Activated T-cell treated with anti-CD3 and anti-CD28 coated beads for 48 hours (primary cell): ENCODE measurements around the gene TMEM168.
"Not testable (repeated sequence)": the region's sequence is repeated elsewhere in the genome, so short reads cannot be mapped to it uniquely, and the experiment has no call there.

ENCODE experiments used
- DNase-seq: peaks from one replicate; pipeline ENCODE4 v3.0.0-alpha.2; 2020; ENCODE audit warnings: low read depth

TMEM168 gene

GRCh38 chr7:112781558-112781957 lies 8.6 kb downstream of the TMEM168 start:
- no peak for DNase-seq

DNA sequence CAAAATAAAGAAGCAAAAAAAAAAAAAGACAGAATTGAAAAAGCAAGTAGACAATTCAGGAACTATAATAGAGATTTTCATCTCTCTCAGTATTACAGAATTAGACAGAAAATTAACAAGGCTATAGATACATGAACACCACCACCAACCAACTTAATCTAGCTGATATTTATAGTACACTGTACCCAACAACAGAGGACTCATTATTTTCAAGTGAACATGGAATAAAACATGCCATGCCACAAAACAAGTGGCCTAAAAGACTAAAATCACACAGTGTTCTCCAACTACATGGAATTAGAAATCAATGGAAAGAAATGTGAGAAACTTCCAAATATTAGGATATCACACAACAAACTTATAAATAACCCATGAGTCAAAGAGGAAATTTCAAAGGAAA lies 9.1 kb downstream of the TMEM168 start:
- no peak for DNase-seq

DNA sequence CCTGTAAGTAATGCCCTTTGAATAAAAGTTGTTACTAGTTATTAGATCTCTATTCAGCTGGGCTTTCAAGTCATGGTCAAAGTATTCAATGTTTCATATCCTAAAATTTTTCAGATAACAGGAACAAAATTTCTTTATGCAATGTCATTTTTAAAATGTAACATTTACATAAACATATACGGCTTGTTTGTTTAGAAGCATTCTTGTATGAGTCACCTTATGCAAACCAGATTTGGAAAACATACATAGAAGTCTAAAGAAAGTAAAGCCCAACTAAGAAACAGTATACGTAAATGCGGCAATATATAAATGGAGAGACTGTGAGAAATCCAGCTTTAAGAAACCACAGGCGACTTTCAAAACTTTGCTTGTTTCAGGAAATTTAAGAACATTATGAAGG lies 10.5 kb downstream of the TMEM168 start:
- no peak for DNase-seq

DNA sequence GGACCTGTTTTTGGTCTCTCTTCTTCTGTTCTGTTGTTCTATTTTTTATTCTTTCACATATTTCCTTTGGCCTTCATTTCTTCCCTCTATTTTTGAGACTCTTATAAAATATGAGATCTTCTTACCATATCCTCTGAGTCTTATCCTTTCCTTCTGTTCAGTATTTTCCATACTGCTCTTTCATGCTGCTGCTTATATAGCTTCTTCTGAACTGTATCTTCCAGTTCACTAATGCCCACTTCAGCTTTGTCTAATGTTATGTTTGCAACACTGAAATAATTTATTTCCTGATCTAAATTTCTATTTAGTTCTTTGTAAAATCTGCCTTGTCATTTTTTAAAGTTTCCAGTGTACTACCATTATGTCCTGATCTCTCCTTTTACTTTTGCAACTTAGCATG lies 12.8 kb downstream of the TMEM168 start:
- DNase-seq: no peak

DNA sequence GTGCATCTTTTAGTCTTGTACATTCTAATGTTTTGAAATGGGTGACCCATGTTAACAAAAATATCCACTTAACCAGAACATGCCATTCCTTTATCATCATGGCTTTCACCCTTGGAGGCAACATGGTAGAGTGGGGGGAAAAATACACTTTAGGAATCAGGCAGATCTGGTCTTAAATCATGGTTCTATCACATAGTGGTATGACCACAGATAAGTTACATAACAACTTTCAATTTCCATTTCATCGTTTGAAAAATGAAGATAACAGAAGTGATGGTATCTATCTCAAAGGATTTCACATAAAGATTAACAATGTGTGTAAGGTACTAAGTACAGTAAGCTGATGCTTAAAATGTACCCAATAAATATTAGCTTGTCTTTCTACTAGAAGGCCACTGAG lies 19.0 kb downstream of the TMEM168 start:
- DNase-seq: no peak

- no peak for DNase-seq
These were observed 20.1 kb downstream of the TMEM168 start for GRCh38 chr7:112770051-112770450.

DNA sequence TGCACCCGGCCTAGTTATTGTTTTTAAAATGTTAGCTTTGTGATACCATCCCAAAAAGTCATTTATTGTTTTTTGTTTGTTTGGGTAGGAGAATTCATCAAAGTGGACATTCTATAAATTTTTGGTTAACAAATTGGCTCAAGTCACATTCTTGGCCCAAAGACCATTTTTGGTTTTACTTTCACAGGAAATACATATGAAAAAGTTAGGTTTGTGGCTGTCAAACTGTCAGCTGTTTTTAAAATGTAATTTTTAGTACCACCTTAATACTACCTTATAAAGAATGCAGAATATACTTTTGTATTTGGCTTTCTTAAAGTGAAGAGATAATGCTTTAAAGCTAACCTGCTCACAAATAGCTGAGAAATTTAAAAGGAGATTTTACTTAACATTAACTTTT lies 25.1 kb downstream of the TMEM168 start:
- no peak for DNase-seq

- DNase-seq: no peak
These were observed 26.2 kb downstream of the TMEM168 start for GRCh38 chr7:112763996-112764395.

DNA sequence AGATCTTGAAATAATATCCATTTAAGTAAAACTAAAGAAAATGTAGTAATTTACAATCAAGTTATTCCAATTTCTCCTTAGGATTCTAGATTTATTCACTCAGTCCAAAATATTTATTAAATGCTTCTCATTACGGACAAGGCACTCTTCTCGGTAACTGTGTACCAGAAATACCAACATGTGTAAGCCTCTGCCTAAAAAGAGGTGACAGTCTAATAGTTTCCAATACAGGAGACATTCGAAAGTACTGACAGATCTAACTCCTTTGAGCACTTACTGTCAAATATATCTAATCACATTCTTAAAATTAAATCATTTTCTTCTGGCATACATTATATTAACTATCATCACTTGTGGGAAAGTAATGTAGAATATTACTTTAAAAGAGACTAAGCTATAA lies 26.9 kb downstream of the TMEM168 start:
- DNase-seq: no peak

DNA sequence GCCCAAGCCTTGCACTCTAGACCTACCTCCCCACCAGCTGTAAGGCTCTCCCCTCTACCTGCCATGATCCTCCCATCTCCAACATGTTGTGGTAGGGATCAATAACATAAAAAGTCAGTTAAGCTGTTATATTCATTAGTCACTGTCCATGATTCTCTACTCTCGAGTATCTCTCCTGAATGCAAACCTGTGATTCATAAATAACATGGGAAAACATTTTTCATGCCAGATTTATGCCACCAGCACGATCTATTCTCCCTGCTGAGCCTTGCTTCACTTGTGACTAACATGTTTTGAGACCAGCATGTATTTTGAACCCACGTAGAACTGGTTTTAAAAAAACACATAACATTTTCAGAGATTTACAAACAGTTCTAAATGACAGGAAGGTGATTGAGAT lies 30.3 kb downstream of the TMEM168 start:
- DNase-seq: no peak

- no peak for DNase-seq
These were observed 32.9 kb downstream of the TMEM168 start for GRCh38 chr7:112757337-112757736.

GRCh38 chr7:112753298-112753697 lies 36.9 kb downstream of the TMEM168 start:
- DNase-seq: no peak

DNA sequence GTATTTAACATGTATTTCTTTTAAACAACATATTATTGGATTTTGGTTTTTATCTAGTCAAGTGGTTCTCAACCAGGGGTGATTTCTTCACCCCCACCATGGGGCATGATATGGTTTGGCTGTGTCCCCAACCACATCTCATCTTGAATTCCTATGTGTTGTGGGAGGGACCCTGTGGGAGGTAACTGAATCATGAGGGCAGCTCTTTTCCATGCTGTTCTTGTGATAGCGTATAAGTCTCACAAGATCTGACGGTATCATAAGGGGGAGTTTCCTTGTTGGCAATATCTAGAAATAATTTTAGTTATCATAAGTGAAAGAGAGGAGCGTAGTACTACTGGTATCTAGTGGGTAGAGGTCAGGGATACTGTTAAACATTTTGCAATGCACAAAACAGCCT lies 37.6 kb downstream of the TMEM168 start:
- no peak for DNase-seq

GRCh38 chr7:112749775-112750174 lies 40.4 kb downstream of the TMEM168 start:
- no peak for DNase-seq

- DNase-seq: no peak
These were observed 41.8 kb downstream of the TMEM168 start for GRCh38 chr7:112748381-112748780.

- DNase-seq: no peak
These were observed 44.6 kb downstream of the TMEM168 start for GRCh38 chr7:112745635-112746034.

- DNase-seq: no peak
These were observed 45.4 kb downstream of the TMEM168 start for GRCh38 chr7:112744818-112745217.

GRCh38 chr7:112743811-112744210 lies 46.4 kb downstream of the TMEM168 start:
- no peak for DNase-seq

DNA sequence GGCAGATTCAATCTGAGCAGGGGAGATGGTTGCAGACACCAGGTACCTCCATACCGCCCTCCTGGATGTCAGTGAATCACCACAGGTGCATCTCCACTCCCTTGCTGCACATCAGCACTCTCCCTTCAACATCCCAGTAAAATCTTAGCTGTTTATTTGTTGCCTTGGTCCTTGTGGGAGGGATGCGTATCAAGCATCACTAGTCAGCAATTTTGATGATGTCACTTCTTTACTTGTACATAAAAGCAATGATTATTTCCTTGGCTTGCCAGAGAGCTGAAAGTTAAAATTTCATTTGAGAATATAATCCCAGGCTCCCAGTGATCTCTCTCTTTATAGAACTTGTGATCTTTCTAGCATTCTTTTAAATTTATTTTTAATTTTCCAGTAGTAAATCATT lies 49.5 kb downstream of the TMEM168 start:
- DNase-seq: no peak

DNA sequence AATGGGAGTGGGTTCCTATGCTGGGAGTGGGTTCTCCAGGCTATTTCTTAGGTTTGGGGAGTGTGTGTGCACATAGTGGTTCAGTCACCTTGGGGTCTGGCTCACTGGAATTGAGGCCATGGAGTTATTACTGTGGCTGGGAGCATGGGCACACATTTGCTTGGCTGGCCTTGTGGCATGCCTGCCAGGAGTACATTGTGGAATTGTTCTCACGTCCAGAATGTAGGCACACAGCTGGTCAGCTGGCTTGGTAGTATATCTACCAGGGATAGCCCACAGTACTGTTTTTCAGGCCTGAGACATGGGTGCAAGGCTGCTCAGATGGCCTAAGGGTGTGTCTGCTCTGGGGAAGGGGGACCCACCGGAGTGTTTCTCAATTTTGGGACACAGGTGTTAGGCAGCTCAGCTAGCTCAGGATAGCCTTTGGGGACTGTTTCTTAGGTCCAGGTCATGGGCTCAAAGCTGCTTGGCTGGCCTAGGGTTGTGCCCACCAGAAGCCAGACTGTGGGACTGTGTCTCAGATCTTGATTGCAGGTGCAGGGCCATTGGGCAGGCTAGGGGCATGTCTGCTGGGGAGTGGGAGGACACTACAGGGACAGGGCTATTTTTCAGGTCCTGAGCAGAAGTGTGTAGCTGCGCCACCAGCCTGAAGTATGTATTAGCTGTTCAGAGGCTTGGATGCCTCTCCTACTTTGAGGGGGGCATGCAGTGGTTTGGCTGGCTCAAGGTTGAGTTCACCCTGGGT lies 50.6 kb downstream of the TMEM168 start:
- no peak for DNase-seq

DNA sequence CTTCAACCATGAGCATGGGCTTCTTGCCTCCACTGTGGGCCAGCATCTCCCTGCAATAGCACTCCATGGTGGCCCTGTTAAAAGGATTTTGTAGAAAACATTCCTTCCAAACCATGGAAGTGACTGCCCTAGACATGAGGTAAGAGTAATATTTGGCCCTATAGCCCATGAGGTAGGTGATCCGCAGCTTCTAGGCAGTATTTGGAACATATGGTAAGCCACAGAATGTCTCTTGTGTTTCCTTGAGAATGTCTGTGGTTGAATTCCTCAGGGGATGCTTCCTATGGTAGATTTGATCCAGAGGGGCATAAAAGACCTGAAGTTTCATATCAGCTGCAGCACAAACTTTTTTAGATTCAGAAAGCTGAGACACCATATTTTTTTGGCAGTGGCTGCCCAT lies 54.9 kb downstream of the TMEM168 start:
- no peak for DNase-seq

GRCh38 chr7:112731324-112731723 lies 58.9 kb downstream of the TMEM168 start:
- not testable (repeated sequence) for DNase-seq

- DNase-seq: no peak
These were observed 64.1 kb downstream of the TMEM168 start for GRCh38 chr7:112726076-112726475.

DNA sequence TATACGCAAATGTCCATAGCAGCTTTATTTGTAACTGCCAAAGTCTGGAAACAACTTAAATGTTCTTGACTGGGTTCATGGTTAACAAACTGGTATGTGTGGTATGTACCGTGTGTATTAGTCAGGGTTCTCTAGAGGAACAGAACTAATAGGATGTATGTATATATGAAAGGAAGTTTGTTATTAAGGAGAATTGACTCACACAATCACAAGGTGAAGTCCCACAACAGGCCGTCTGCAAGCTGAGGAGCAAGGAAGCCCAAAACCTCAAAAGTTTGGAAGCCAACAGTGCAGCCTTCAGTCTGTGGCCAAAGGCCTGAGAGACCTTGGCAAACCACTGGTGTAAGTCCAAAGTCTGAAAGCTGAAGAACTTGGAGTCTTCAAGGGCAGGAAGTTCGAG lies 66.8 kb downstream of the TMEM168 start:
- DNase-seq: no peak

DNA sequence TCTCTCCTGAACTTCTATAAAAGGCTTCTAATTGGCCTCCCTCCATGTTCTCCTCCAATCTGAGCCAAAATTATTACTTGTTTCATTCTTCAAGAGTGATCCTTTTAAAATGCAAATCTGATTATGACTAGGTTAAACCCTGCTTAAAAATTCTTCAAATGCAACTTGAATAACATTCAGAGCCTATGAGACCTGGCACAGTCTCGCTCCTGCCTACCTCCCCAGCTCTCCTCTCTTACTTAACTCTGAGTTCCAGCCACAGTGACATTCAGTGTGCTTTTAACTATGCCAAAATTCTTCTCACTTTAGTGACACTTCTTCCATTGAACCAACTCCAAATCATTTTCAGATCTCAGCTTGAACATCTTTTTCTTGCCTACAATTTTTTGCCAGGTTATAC lies 68.8 kb downstream of the TMEM168 start:
- DNase-seq: no peak
